ENCODE results near the gene IQCF5. TPM values are rescaled to one million over a fixed set of nuclear protein-coding genes. Genes with fewer than 3 reads are reported as not detected.

Gene IQCF5
- total RNA-seq, 1 donor from 2014 or later, result not detected

- DNase-seq, result no peak
- Histone ChIP-seq H3K27ac (replicated peaks) (no peak overlapping the region), H3K36me3 (no peaks in the 10 kb centered on the region), H3K4me1 (no peaks in the 10 kb centered on the region), H3K4me3 (no peak overlapping the region), H3K9me3 (replicated peaks) (no peaks in the 10 kb centered on the region), H3K27me3 (ENCODE audit: low read depth) (peaks cover 37% of the 10 kb centered on the region)
- intact Hi-C loops (cut with micrococcal nuclease), result no loop called here
- TF ChIP-seq CTCF (IDR thresholded peaks at IDR 0.05; ENCODE audit: borderline replicate concordance), result no peak
Observed at GRCh38 chr3:51888463-51889105, 13.2 kb upstream of the IQCF5 start.

GRCh38 chr3:51887620-51888019, 12.2 kb upstream of the IQCF5 start:
- no peak for TF ChIP-seq CTCF (IDR thresholded peaks at IDR 0.05; ENCODE audit: borderline replicate concordance)
- H3K27ac ChIP-seq (replicated peaks), result no peak overlapping the region
- H3K27me3 ChIP-seq (ENCODE audit: low read depth), result peaks cover 29% of the 10 kb centered on the region
- H3K9me3 ChIP-seq (replicated peaks), result no peaks in the 10 kb centered on the region
- no peaks in the 10 kb centered on the region for H3K36me3 ChIP-seq
- intact Hi-C loops (cut with micrococcal nuclease), result no loop called here
- no peaks in the 10 kb centered on the region for H3K4me1 ChIP-seq
- no peak overlapping the region for H3K4me3 ChIP-seq
- no peak for DNase-seq

GRCh38 chr3:51886447-51886846, 11.0 kb upstream of the IQCF5 start:
- Histone ChIP-seq H3K9me3 (replicated peaks) (no peaks in the 10 kb centered on the region), H3K36me3 (no peaks in the 10 kb centered on the region), H3K27me3 (ENCODE audit: low read depth) (peaks cover 21% of the 10 kb centered on the region), H3K4me1 (no peaks in the 10 kb centered on the region), H3K4me3 (no peak overlapping the region), H3K27ac (replicated peaks) (no peak overlapping the region)
- no peak for TF ChIP-seq CTCF (IDR thresholded peaks at IDR 0.05; ENCODE audit: borderline replicate concordance)
- intact Hi-C loops (cut with micrococcal nuclease), result no loop called here
- DNase-seq, result no peak

- no peaks in the 10 kb centered on the region for H3K9me3 ChIP-seq (replicated peaks)
- H3K4me3 ChIP-seq, result no peak overlapping the region
- DNase-seq, result no peak
- TF ChIP-seq CTCF (IDR thresholded peaks at IDR 0.05; ENCODE audit: borderline replicate concordance), result no peak
- intact Hi-C loops (cut with micrococcal nuclease), result no loop called here
- H3K27ac ChIP-seq (replicated peaks), result no peak overlapping the region
- no peaks in the 10 kb centered on the region for H3K36me3 ChIP-seq
- H3K27me3 ChIP-seq (ENCODE audit: low read depth), result peaks cover 61% of the 10 kb centered on the region
- no peaks in the 10 kb centered on the region for H3K4me1 ChIP-seq
Observed at GRCh38 chr3:51879937-51880336, 4.5 kb upstream of the IQCF5 start.

- H3K4me3 ChIP-seq, result no peak overlapping the region
- no peaks in the 10 kb centered on the region for H3K4me1 ChIP-seq
- peaks cover 78% of the 10 kb centered on the region for H3K27me3 ChIP-seq (ENCODE audit: low read depth)
- H3K27ac ChIP-seq (replicated peaks), result no peak overlapping the region
- no peaks in the 10 kb centered on the region for H3K36me3 ChIP-seq
- DNase-seq, result no peak
- TF ChIP-seq CTCF (IDR thresholded peaks at IDR 0.05; ENCODE audit: borderline replicate concordance), result no peak
- no peaks in the 10 kb centered on the region for H3K9me3 ChIP-seq (replicated peaks)
- intact Hi-C loops (cut with micrococcal nuclease), result no loop called here
Observed at GRCh38 chr3:51876186-51876585, 785 bp upstream of the IQCF5 start.

Data from left ventricle myocardium inferior (tissue), 1 donor.